ENCODE measurements around the gene KIF3B.

Gene KIF3B

GRCh38 chr20:32356622-32357374 is 79.3 kb downstream of the KIF3B start:
- no peak for DNase-seq (ENCODE audit: low read depth)
- peak overlapping the region; percentile 90 for H3K4me3 ChIP-seq (ENCODE audit: low read depth, low read length)
- TF ChIP-seq, protein P1, sequence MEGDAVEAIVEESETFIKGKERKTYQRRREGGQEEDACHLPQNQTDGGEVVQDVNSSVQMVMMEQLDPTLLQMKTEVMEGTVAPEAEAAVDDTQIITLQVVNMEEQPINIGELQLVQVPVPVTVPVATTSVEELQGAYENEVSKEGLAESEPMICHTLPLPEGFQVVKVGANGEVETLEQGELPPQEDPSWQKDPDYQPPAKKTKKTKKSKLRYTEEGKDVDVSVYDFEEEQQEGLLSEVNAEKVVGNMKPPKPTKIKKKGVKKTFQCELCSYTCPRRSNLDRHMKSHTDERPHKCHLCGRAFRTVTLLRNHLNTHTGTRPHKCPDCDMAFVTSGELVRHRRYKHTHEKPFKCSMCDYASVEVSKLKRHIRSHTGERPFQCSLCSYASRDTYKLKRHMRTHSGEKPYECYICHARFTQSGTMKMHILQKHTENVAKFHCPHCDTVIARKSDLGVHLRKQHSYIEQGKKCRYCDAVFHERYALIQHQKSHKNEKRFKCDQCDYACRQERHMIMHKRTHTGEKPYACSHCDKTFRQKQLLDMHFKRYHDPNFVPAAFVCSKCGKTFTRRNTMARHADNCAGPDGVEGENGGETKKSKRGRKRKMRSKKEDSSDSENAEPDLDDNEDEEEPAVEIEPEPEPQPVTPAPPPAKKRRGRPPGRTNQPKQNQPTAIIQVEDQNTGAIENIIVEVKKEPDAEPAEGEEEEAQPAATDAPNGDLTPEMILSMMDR (IDR thresholded peaks at IDR 0.05; ENCODE audit: low read depth, low read length, missing control alignments): no peak

GRCh38 chr20:32357375-32357868 is 80.0 kb downstream of the KIF3B start:
- peak overlapping the region; percentile 90 for H3K4me3 ChIP-seq (ENCODE audit: low read depth, low read length)
- DNase-seq (ENCODE audit: low read depth): peak; percentile 78
- TF ChIP-seq, protein P1 (IDR thresholded peaks at IDR 0.05; ENCODE audit: low read depth, low read length, missing control alignments): no peak

DNA sequence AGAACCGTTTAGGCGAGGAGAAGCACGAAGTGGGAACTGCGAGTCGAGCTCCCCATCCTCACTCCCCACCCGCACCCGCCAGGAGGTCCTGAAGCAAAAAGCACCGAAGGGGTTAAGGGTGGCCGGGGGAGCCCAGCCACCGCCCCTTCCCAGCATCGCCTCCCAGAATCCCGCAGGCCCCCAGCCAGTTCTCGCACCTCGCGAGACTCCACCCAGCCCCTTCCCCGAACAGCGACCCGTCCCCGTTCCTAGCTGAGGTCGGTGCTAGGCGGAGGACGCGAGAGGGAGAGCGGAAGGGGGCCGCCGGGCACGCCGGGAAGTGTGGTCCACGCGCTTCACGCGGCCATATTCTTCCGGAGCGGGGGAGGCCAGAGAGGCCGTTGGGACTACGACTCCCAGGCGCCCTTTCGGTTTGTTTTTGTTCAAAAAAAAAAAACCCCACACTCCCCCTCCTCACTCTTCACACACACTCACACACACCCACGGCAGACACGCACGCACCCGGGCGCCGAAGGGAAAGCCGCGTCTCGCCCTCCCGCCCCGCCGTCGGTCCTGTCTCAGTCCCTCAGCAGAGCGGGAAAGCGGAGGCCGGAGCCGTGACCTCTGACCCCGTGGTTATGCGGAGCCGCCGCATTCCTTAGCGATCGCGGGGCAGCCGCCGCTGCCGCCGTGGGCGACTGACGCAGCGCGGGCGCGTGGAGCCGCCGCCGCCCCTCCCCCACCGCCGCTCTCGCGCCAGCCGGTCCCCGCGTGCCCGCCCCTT is 80.6 kb downstream of the KIF3B start, which contains the start of gene ASXL1:
Gene ASXL1 (plus strand): TSS at position 463 of the 763 bp plus-strand sequence. CDS start 445 bp downstream, outside the sequence.
- H3K4me3 ChIP-seq (ENCODE audit: low read depth, low read length): peak within 1 kb of the TSS; percentile 90
- TF ChIP-seq, protein P1 (IDR thresholded peaks at IDR 0.05; ENCODE audit: low read depth, low read length, missing control alignments): no peak
- peak; percentile 89 for DNase-seq (ENCODE audit: low read depth)

DNA sequence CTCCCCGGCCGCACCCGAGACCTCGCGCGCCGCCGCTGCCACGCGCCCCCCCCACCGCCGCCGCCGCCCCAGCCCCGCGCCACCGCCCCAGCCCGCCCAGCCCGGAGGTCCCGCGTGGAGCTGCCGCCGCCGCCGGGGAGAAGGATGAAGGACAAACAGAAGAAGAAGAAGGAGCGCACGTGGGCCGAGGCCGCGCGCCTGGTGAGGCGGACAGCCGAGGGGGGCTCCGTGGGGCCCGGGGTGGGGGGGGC is 81.1 kb downstream of the KIF3B start:
- DNase-seq (ENCODE audit: low read depth): no peak
- TF ChIP-seq, protein P1 (IDR thresholded peaks at IDR 0.05; ENCODE audit: low read depth, low read length, missing control alignments): no peak
- H3K4me3 ChIP-seq (ENCODE audit: low read depth, low read length): peak overlapping the region; percentile 90

GRCh38 chr20:32358883-32359632 is 81.6 kb downstream of the KIF3B start:
- DNase-seq (ENCODE audit: low read depth): no peak
- TF ChIP-seq, protein P1 (IDR thresholded peaks at IDR 0.05; ENCODE audit: low read depth, low read length, missing control alignments): no peak
- H3K4me3 ChIP-seq (ENCODE audit: low read depth, low read length): peak overlapping the region; percentile 90

DNA sequence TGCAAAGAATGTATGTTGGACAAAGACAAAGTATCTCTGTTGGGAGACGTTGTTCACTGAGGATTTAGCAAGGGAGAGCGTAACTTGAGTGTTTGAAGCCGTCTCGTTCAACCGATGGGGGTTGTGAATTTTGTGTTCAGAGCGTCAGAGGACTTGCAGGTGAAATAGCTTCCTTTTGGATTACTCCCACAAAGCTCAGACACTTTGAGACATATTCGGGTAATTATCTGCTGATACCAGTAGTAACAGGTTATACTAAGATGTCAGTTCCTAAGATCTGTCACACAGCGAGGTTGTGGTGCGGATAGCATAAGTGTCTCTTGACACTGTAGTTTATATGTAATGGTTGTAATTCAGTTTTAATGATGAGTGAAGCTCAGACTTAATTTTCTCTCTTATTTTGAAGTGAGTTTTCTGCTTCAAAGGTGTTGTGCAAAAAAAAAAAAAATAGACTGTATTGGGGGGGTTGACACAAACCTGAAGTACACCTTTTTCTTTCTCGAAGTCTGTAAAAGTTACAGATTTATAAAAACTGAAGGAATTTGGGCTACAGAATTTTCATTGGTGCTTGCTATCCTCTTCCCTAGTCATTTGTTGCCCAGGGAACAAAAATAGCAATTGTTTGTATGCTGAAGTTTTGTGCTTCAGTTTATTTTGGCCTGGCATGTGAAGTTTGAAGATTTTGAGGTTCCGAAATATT is 82.3 kb downstream of the KIF3B start:
- no peak for DNase-seq (ENCODE audit: low read depth)
- H3K4me3 ChIP-seq (ENCODE audit: low read depth, low read length): peak overlapping the region; percentile 90
- TF ChIP-seq, protein P1 (IDR thresholded peaks at IDR 0.05; ENCODE audit: low read depth, low read length, missing control alignments): no peak

Data from GM12864 (cell line).